ENCODE results near the gene SMPD3. TPM values are rescaled to one million over a fixed set of nuclear protein-coding genes. Genes with fewer than 3 reads are reported as not detected.

Gene SMPD3
- total RNA-seq, 1 donor from 2014 or later: 85.4 TPM

DNA sequence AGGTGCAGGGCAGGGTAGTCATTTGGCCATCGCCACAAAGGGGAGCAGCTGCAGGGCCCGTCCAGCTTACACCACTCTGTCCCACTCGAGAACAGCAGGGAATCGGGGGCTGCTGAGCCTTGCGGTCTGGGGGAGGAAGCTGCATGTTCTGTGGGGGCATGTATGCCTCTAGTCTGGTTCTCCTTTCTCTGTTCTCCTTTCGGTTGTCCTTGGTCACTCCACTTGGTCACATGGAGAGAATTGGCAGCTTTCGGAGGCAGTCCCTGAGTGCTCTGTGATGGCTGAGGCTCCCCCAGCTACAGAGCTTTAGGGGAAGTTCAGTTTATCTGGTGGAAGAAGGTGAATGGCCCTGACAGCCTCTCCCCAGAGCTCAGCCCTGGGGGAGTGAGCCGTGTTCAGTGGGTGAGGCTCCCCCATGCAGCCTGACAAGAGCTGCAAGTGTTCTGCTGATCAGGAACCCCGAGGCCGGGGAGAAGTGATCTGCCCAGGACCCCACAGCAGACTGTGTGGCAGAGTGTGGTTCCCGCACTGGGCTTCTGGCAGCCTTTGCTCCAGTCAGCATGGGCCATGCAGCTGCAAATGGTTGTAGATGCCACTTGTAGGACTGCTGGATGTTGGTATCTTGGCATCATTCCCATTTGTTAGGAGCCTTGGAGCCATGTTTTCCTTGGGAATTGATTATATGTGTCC, 22.3 kb upstream of the SMPD3 start:
- Mint-ChIP-seq H3K4me3 (ENCODE audit: unreplicated experiment) (no peak overlapping the region), H3K27ac (ENCODE audit: unreplicated experiment) (no peak overlapping the region), H3K27me3 (ENCODE audit: unreplicated experiment) (peaks cover 6% of the 10 kb centered on the region)

DNA sequence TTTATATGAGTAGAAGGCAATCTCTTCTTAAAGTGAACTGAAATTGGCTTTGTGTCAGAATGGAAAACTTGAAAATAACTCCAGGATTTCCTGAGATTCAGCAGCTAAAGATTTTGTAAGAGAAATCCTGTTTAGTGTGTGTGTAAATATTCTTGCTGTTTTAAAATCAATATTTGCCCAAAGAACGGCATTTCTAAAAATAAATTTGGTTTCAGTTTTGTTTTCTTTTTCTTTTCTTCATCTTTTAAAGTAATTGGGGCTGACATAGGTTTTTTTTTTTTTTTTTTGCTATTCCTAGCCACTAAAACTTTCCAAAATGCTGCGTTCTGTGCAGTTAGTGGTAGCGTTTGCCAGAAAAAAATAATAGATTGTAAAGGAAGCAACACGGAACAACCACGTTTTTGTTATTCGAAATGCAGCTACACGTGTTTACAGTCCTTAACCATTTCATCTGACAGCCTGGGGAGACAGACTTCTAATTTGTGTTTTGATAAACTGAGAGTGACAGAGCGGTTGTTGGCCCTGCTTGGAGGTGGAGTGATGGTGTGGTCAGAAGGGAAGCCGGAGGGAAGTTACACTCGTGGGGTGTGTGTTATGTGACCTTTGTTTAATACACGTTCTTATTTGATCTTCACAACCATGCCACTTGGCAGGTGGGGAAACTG, 21.6 kb upstream of the SMPD3 start:
- H3K36me3 Mint-ChIP-seq (ENCODE audit: unreplicated experiment): no peaks in the 10 kb centered on the region
- no peak for DNase-seq
- H3K9me3 Mint-ChIP-seq (ENCODE audit: unreplicated experiment): peaks cover 5% of the 10 kb centered on the region
- H3K4me1 Mint-ChIP-seq (ENCODE audit: low read depth, unreplicated experiment): no peaks in the 10 kb centered on the region
- no peak overlapping the region for H3K27ac Mint-ChIP-seq (ENCODE audit: unreplicated experiment)
- no peak overlapping the region for H3K4me3 Mint-ChIP-seq (ENCODE audit: unreplicated experiment)
- TF ChIP-seq, protein P1, sequence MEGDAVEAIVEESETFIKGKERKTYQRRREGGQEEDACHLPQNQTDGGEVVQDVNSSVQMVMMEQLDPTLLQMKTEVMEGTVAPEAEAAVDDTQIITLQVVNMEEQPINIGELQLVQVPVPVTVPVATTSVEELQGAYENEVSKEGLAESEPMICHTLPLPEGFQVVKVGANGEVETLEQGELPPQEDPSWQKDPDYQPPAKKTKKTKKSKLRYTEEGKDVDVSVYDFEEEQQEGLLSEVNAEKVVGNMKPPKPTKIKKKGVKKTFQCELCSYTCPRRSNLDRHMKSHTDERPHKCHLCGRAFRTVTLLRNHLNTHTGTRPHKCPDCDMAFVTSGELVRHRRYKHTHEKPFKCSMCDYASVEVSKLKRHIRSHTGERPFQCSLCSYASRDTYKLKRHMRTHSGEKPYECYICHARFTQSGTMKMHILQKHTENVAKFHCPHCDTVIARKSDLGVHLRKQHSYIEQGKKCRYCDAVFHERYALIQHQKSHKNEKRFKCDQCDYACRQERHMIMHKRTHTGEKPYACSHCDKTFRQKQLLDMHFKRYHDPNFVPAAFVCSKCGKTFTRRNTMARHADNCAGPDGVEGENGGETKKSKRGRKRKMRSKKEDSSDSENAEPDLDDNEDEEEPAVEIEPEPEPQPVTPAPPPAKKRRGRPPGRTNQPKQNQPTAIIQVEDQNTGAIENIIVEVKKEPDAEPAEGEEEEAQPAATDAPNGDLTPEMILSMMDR (IDR thresholded peaks at IDR 0.05; ENCODE audit: partially characterized antibody, unreplicated experiment): no peak
- H3K27me3 Mint-ChIP-seq (ENCODE audit: unreplicated experiment): peaks cover 6% of the 10 kb centered on the region

More for the DNA sequence above, 22.3 kb upstream of the SMPD3 start:
- TF ChIP-seq, protein P1 (IDR thresholded peaks at IDR 0.05; ENCODE audit: partially characterized antibody, unreplicated experiment): no peak
- Mint-ChIP-seq H3K4me1 (ENCODE audit: low read depth, unreplicated experiment) (no peaks in the 10 kb centered on the region), H3K36me3 (ENCODE audit: unreplicated experiment) (no peaks in the 10 kb centered on the region), H3K9me3 (ENCODE audit: unreplicated experiment) (peaks cover 5% of the 10 kb centered on the region)
- no peak for DNase-seq

DNA sequence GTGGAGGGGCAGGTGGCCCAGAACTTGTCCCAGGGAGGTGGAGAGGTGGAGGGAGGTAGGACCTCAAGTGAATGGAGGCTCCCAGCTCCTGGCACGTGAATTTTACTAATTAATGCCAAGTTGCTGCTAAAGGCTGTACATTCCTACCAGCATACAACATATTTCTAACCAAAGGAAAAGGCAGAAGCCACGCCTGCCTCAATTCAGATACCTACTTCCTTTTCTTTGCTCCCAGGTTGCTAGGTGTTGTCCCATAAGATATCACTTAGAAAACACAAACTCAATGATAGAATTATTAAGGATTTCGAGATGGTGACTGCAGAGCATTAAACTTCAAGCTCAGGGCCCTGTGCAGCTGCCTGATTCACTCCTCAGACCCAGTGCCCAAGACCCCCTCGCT, 20.5 kb upstream of the SMPD3 start:
- H3K36me3 Mint-ChIP-seq (ENCODE audit: unreplicated experiment): peaks cover 6% of the 10 kb centered on the region

DNA sequence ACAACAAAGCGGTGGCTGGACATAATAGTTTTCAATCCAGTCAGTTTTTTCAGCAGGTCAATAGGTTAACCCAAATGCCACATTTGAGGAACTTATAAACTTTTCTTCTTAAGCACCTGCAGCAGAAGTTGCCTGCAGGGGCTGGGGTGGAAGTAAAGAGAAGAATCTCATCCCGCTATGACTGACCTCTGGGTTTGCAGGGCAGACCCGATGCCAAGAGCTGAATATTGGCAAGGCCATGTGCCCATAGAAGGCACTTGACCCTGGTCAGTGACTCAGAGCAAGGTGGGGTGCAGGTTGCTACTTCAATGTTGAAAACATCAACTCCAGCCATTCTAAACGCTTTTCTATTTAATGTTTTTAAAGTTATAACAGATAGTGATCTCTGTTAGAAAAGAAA, 17.9 kb upstream of the SMPD3 start:
- no peak overlapping the region for H3K27ac Mint-ChIP-seq (ENCODE audit: unreplicated experiment)
- TF ChIP-seq, protein P1 (IDR thresholded peaks at IDR 0.05; ENCODE audit: partially characterized antibody, unreplicated experiment): no peak
- H3K4me3 Mint-ChIP-seq (ENCODE audit: unreplicated experiment): no peak overlapping the region
- H3K27me3 Mint-ChIP-seq (ENCODE audit: unreplicated experiment): peaks cover 3% of the 10 kb centered on the region
- H3K36me3 Mint-ChIP-seq (ENCODE audit: unreplicated experiment): peaks cover 10% of the 10 kb centered on the region
- no peaks in the 10 kb centered on the region for H3K4me1 Mint-ChIP-seq (ENCODE audit: low read depth, unreplicated experiment)
- peaks cover 2% of the 10 kb centered on the region for H3K9me3 Mint-ChIP-seq (ENCODE audit: unreplicated experiment)
- no peak for DNase-seq

More for the DNA sequence above, 20.5 kb upstream of the SMPD3 start:
- no peak overlapping the region for H3K27ac Mint-ChIP-seq (ENCODE audit: unreplicated experiment)
- no peak for DNase-seq
- TF ChIP-seq, protein P1 (IDR thresholded peaks at IDR 0.05; ENCODE audit: partially characterized antibody, unreplicated experiment): no peak
- H3K9me3 Mint-ChIP-seq (ENCODE audit: unreplicated experiment): peaks cover 3% of the 10 kb centered on the region
- H3K27me3 Mint-ChIP-seq (ENCODE audit: unreplicated experiment): peaks cover 6% of the 10 kb centered on the region
- H3K4me1 Mint-ChIP-seq (ENCODE audit: low read depth, unreplicated experiment): no peaks in the 10 kb centered on the region
- H3K4me3 Mint-ChIP-seq (ENCODE audit: unreplicated experiment): no peak overlapping the region

DNA sequence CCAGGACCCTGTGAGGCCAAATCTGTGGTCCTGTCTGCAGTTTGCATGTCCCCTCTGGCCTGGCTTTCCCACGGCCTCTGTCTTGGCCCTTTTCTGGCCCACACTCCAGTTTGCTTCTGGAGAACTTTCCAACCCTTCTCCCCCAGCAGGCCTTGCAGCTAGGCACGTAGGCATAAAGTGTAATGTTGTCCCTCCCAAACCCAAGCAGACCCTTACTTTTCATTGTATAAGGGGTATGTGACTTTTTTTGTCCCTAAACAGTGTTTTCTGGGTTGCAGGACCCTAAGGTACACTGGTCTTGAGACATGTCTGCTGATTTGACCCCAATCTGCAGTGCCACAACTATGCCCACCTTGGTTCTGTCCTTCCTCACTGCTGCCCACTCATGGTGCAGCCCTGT, 15.6 kb upstream of the SMPD3 start:
- Mint-ChIP-seq H3K27ac (ENCODE audit: unreplicated experiment) (no peak overlapping the region), H3K9me3 (ENCODE audit: unreplicated experiment) (peaks cover 4% of the 10 kb centered on the region), H3K4me3 (ENCODE audit: unreplicated experiment) (no peak overlapping the region)

More for the DNA sequence above, 15.6 kb upstream of the SMPD3 start:
- Mint-ChIP-seq H3K4me1 (ENCODE audit: low read depth, unreplicated experiment) (no peaks in the 10 kb centered on the region), H3K36me3 (ENCODE audit: unreplicated experiment) (peaks cover 10% of the 10 kb centered on the region), H3K27me3 (ENCODE audit: unreplicated experiment) (peaks cover 5% of the 10 kb centered on the region)
- no peak for DNase-seq
- TF ChIP-seq, protein P1 (IDR thresholded peaks at IDR 0.05; ENCODE audit: partially characterized antibody, unreplicated experiment): no peak

All from glutamatergic neuron (in vitro differentiated cells).